Hematopoietic multipotent progenitor cell (in vitro differentiated cells): ENCODE measurements around the gene CEMIP. TPM values are rescaled to one million over a fixed set of nuclear protein-coding genes. Genes with fewer than 3 reads are reported as not detected.

Source experiments
- DNase-seq, 3 donors: peaks; one replicate each; pipeline ENCODE4 v3.0.0-alpha.2; 2011 to 2015; ENCODE audit warnings: low read depth in 2 of 3, low spot score in 2 of 3
- total RNA-seq: library from RNA; depleted of rRNA; stranded (reverse); fragments of >200 nt; gene quantifications from one replicate; pipeline ENCODE4 v1.2.3, GENCODE V29; 2012

Gene CEMIP
- total RNA-seq, 1 donor: under 0.01 TPM

- DNase-seq: no peak
Measured at GRCh38 chr15:80967991-80968510, 188.9 kb downstream of the CEMIP start.

- no peak for DNase-seq
Measured at GRCh38 chr15:80969316-80969715, 190.1 kb downstream of the CEMIP start.

- peak; percentile 46 to 72 (median 51) for DNase-seq
Measured at GRCh38 chr15:80970018-80970657, 191.0 kb downstream of the CEMIP start.

GRCh38 chr15:80970658-80971057, 191.5 kb downstream of the CEMIP start:
- DNase-seq: no peak

GRCh38 chr15:80971143-80971542, 192.0 kb downstream of the CEMIP start:
- DNase-seq: no peak

- DNase-seq: no peak
Measured at GRCh38 chr15:80972276-80972675, 193.1 kb downstream of the CEMIP start.

GRCh38 chr15:80974914-80975313, 195.7 kb downstream of the CEMIP start:
- DNase-seq: no peak

GRCh38 chr15:80976851-80977250, 197.7 kb downstream of the CEMIP start:
- no peak for DNase-seq

- peak in 1 of 3 donors; percentile 77 for DNase-seq
Measured at GRCh38 chr15:80977627-80978036, 198.5 kb downstream of the CEMIP start.

GRCh38 chr15:80978685-80979329, 199.6 kb downstream of the CEMIP start:
- no peak for DNase-seq

GRCh38 chr15:80979538-80980200, 200.5 kb downstream of the CEMIP start:
- DNase-seq: no peak

GRCh38 chr15:80982205-80982604, 203.0 kb downstream of the CEMIP start:
- peak in 1 of 3 donors; percentile 50 for DNase-seq

- no peak for DNase-seq
Measured at GRCh38 chr15:80982839-80983238, 203.7 kb downstream of the CEMIP start.

- peak in 2 of 3 donors; percentile 76 to 87 for DNase-seq
Measured at GRCh38 chr15:80984856-80985255, 205.7 kb downstream of the CEMIP start.

- DNase-seq: no peak
Measured at GRCh38 chr15:80985981-80986380, 206.8 kb downstream of the CEMIP start.

GRCh38 chr15:80986487-80986886, 207.3 kb downstream of the CEMIP start:
- no peak for DNase-seq

GRCh38 chr15:80988148-80988796, 209.1 kb downstream of the CEMIP start:
- no peak for DNase-seq

GRCh38 chr15:80989081-80989517, 209.9 kb downstream of the CEMIP start:
- DNase-seq: no peak

GRCh38 chr15:80989518-80990478, 210.6 kb downstream of the CEMIP start, which contains the start of gene MESD:
Gene MESD (minus strand): TSS chr15:80989819. CDS start chr15:80989791, 28 bp downstream.
- DNase-seq: peak; percentile 91 to 96 (median 96)

GRCh38 chr15:80990955-80991354, 211.8 kb downstream of the CEMIP start:
- no peak for DNase-seq
